Transverse colon (tissue), 4 donors: ENCODE measurements around the gene PLXNA2.

ENCODE experiments used
- EP300 ChIP-seq: sonication (generic); formaldehyde crosslinking; IDR thresholded peaks from one replicate; pipeline ENCODE4 v1.6.1; 2017; ENCODE audit warnings: antibody characterized with exemption, low read depth
- POLR2A ChIP-seq: fragments of 450-650 bp; IDR thresholded peaks from one replicate; pipeline ENCODE4 v1.6.1; 2016; ENCODE audit warnings: antibody characterized with exemption, mild to moderate bottlenecking, moderate library complexity
- POLR2AphosphoS5 ChIP-seq, 3 donors: sonication (generic); formaldehyde crosslinking; IDR thresholded peaks; one replicate each; pipeline ENCODE4 v1.6.1; 2016; ENCODE audit warnings: antibody characterized with exemption in 3 of 3
- TF ChIP-seq, protein P1 (sequence below), 5 experiments: fragments of 200-600 bp in 3 of 5; fragments of 450-650 bp in 2 of 5; sonication (generic) in 3 of 5; IDR thresholded peaks; 1 replicate in 2 of 5; 2 replicates in 3 of 5; pipeline ENCODE4 v1.5.1; 2016 to 2017; ENCODE audit warnings: antibody characterized with exemption in 5 of 5, inconsistent platforms in 3 of 5, mild to moderate bottlenecking in 2 of 5, moderate library complexity in 1 of 5

DNA sequence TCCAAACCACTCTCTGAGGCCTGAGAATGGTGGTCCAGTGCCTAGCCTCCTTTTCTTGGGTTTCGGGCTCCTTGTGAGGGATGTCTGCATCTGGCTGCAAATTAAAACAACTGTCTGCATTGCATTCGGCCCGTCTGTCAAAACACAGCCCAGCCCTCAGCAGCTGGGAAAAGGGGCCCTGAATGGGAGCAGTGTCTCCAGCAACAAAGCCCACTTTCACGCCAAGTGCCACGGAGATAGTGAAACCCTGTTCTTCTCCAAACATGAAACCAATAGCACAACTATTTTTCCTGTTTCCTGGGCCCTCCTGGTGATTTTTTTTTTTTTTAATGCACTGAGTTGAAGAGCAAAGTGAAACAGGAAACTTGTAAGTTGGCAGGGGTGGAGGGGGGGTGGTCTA lies 138.4 kb downstream of the PLXNA2 start:
- TF ChIP-seq, protein P1, sequence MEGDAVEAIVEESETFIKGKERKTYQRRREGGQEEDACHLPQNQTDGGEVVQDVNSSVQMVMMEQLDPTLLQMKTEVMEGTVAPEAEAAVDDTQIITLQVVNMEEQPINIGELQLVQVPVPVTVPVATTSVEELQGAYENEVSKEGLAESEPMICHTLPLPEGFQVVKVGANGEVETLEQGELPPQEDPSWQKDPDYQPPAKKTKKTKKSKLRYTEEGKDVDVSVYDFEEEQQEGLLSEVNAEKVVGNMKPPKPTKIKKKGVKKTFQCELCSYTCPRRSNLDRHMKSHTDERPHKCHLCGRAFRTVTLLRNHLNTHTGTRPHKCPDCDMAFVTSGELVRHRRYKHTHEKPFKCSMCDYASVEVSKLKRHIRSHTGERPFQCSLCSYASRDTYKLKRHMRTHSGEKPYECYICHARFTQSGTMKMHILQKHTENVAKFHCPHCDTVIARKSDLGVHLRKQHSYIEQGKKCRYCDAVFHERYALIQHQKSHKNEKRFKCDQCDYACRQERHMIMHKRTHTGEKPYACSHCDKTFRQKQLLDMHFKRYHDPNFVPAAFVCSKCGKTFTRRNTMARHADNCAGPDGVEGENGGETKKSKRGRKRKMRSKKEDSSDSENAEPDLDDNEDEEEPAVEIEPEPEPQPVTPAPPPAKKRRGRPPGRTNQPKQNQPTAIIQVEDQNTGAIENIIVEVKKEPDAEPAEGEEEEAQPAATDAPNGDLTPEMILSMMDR (IDR thresholded peaks at IDR 0.05): no peak
- no peak for TF ChIP-seq POLR2A
- no peak for TF ChIP-seq POLR2AphosphoS5 (IDR thresholded peaks at IDR 0.05)
- no peak for TF ChIP-seq EP300
